Measurements from ENCODE around the gene PRAMEF5.
"Not testable (repeated sequence)": the region's sequence is repeated elsewhere in the genome, so short reads cannot be mapped to it uniquely, and the experiment has no call there.

Gene PRAMEF5

DNA sequence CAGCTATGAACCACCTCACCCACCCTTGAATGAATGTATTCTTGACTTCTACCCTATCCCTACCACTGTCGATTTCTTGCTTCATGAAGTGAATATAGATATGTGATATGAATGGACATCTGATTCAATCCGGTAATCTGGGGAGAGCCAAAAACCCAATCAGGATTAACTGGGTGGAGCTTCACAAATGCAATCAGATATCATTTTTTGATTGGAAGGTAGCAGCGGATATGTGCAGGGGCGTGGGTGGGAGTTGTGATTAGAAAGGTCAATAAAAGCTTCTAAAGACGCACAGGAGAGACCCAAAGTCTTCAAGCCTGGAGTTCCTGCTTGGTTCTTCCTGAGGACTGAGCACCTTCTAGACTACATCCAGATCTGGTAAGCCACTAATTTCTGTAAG lies at the start of gene PRAMEF5:
Gene PRAMEF5, plus strand, starts transcription at position 301 of the 400 bp plus-strand sequence. CDS start 5,071 bp downstream, outside the sequence.
- DNase-seq (ENCODE audit: low spot score): not testable (repeated sequence)

DNA sequence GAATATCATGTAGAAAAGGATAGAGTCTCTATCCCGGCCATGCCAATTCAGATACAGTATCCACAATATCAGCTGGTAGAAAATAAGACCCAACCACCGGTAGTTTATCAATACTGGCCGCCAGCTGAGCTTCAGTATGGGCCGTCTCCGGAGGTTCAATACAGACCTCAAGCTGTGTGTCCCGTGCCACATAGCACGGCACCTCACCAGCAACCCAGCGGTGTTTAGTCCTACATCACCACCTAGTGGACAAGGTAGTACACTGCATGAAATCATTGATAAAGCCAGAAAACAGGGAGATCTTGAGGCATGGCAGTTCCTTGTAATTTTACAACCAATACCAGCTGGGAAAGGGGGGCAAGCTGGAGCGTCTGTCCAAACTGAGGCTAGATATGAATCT lies 45.3 kb upstream of the PRAMEF5 start:
- DNase-seq (ENCODE audit: low spot score): not testable (repeated sequence)

DNA sequence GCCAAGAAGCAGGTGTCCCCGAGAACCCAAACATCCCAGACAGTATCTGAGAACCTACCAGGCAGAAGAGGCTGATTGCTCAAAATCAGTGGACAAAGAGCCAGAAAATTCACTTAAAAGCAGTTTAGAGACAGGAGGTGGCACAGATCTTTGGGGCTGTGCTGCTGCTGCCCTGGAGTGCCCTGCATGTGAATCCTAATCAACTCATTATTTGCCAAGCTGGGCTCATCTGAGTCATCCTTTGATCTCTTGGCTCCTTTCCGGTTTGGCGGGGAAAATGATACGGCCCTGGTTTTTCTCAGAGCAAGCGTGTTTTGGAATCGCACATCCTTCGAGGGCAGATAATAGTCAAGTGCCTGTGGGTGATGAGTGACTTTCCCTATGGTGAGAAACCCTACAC lies 37.4 kb upstream of the PRAMEF5 start:
- DNase-seq (ENCODE audit: low spot score): not testable (repeated sequence)

DNA sequence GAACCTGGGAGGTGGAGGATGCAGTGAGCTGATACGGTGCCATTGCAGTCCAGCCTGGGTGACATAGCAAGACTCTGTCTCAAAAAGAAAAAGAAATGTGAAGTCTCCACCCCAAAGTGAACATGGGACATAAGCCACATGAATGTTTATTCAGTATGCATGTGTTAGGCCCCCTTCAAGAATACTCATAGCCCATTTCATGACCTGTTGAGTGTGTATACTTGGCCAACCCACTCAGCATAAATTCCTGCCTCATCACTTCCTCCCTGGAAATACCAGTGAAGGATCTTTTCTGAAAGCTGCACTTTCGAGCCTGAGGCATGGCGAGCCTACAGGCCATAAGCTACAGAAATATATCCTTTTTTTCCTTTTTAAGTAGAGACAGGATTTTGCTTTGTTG lies 34.8 kb upstream of the PRAMEF5 start:
- DNase-seq (ENCODE audit: low spot score): not testable (repeated sequence)

DNA sequence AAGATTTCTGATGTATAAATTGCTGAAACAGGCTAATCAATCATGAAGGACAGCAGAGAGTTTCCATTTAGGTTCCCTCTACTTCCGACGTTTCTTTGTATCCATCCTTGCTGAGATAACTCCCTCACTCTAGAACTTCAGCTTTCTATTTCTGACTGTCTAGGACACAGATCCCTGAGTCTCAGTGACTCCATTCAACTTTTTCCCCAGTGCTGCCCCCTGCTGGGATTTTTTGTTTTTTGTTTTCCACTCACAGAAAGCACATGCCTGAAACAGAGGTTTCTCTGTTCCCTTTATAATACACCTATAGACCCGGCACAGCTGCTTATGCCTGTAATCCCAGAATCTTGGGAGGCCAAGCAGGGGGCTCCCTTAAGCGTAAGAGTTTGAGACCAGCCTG lies 31.2 kb upstream of the PRAMEF5 start:
- DNase-seq (ENCODE audit: low spot score): not testable (repeated sequence)

DNA sequence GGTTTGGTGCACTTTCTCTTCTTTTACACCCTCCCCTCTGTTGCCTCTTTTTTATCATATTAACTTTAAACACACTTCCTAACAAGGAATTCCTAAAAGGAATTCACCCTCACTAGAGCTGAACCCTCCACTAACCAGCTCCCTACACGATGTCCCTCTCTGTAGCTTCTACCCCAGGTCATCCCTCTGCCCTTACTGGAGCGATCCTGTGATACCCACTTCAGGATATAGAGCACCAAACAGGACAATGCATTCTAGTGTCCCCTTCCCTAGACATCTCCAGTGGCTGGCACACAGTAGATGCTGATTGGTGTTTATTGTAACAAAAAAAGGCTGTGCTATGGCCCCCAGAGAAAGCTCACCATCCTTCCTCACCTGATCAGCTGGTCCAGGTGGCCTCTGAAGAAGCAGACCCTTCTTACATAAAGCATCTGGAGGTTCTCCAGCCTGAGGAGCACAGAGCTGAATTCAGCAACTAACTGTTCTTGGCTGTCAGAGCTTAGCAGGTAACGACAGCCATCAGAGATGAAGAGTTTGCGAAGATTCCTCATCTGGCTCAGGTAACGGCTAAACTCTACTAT lies 29.4 kb upstream of the PRAMEF5 start:
- DNase-seq (ENCODE audit: low spot score): no peak

DNA sequence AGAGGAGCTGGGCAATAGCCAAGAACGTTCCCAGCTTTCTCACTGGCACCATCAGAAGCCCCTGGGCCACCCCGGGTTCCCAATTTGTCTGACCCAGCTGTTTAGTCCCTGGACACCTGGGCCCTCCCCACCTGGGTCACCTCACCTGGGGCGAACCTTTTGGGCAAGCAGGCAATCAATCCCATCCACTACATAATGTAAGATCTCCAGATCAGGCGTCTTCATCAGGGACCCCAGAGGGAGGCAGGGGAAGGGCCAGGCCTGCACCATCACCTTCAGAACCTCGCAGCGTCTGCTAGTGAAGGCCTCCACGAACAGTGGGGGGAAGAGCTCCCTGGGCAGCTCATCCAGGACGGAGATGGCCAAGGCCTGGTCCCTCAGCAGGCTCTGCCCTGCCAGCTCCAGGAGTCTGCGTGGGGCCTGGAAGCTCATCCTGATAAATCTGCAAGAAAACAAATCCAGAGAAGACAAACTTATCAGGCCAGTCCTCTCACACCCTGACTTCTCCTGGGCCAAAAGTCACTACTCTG lies 28.3 kb upstream of the PRAMEF5 start, which contains the start of gene PRAMEF18:
Gene PRAMEF18, minus strand, starts transcription at position 480 of the 530 bp plus-strand sequence. Its CDS starts 48 bp downstream, at position 432.
- not testable (repeated sequence) for DNase-seq (ENCODE audit: low spot score)

DNA sequence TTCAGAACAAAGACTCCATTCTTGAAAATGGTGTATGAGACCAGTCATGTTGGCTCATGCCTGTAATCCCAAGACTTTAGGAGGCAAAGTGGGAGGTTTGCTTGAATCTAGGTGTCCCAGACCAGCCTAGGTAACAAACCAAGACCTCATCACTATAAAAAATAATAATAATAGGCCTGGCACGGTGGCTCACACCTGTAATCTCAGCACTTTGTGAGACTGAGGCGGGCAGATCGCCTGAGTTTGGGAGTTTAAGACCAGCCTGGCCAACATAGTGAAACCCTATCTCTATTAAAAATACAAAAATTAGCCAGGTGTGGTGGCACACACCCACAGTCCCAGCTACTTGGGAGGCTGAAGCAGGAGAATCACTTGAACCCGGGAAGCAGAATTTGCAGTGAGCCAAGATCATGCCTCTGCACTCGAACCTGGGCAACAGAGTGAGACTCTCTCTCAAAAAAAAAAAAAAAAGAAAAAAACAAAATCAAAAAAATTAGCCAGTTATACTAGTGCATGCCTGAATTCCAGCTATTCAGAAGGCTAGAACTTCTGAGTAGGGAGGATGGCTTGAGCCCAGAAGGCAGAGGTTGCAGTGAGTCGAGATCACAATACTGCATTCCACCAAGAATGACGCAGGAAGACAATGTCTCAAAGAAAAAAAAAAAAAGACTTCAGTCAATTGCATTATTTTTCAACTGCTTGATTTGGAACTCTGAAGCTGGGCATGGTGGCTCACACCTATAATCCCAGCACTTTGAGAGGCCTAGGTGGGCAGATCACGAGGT lies 26.5 kb upstream of the PRAMEF5 start:
- not testable (repeated sequence) for DNase-seq (ENCODE audit: low spot score)

DNA sequence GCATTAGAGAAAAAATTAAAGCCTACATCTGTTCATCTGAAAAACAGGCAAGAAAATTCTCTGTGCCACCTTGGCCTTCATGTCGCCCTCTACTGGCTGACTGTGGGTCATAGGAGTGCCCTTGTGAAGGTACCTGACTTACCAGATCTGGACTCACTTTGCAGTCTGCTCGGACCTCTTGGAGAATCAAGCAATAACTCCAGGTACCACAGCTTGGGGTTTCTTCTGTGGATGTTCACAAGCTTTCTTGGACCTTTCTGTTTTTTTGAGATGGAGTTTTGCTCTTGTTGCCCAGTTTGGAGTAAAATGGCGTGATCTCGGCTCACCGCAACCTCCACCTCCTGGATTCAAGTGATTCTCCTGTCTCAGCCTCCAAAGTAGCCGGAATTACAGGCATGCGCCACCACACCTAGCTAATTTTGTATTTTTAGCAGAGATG lies 25.6 kb upstream of the PRAMEF5 start:
- DNase-seq (ENCODE audit: low spot score): no peak

DNA sequence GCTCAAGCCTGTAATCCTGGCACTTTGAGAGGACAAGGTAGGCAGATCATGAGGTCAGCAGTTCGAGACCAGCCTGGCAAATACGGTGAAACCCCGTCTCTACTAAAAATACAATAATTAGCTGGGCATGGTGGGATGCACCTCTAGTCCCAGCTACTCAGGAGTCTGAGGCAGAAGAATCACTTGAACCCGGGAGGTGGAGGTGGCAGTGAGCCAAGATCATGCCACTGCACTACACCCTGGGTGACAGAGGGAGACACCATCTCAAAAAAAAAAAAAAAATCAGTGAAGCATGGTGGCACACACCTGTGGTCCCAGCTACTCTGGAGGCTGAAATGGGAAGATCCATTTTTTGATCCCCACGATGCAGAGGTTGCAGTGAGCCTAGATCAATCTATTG lies 23.9 kb upstream of the PRAMEF5 start:
- DNase-seq (ENCODE audit: low spot score): not testable (repeated sequence)

DNA sequence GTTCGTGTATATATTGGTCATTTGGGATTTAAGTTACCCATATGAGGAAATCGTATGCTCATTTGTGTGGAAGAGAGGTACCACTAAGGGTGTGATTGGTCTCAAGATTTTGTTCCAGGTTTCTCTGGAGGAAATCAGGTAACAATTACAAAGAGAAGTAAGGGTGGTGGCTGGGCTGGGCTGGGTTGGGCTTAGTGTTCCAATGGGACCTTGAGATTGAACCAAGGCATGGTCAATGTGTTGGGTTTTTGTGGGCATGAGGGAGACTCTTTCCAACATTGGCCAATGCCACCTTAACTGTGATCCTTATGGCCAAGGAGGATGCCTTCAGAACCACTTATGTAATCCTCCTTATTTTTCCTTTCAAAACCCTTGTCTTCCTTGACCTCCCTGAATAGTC lies 23.4 kb upstream of the PRAMEF5 start:
- not testable (repeated sequence) for DNase-seq (ENCODE audit: low spot score)

DNA sequence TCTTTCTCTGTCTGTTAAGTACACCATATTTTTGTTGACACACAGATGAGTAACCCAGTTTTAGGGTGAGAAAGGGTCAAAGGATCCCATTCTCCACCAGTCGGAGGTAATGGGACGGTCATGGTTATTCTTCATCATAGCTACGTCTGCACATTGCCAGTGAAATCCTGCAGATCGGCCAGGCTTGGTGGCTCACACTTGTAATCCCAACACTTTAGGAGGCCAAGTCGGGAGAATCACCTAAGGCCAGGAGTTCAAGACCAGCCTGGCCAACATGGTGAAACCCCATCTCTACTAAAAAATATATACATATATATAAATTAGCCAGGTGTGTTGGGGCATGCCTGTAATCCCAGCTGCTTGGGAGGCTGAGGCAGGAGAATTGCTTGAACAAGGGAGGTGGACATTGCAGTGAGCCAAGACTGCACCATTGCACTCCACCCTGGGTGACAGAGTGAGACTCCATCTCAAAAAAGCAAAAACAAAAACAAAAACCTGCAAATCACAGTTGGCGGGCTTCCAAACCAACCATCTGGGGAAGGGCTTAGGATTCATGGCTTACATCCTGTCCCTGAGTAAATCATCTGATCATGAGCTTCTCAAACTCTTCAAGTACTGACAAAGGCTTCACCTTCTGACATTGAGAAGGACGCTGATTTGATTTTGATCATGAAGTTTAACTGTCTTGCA lies 22.8 kb upstream of the PRAMEF5 start:
- not testable (repeated sequence) for DNase-seq (ENCODE audit: low spot score)

DNA sequence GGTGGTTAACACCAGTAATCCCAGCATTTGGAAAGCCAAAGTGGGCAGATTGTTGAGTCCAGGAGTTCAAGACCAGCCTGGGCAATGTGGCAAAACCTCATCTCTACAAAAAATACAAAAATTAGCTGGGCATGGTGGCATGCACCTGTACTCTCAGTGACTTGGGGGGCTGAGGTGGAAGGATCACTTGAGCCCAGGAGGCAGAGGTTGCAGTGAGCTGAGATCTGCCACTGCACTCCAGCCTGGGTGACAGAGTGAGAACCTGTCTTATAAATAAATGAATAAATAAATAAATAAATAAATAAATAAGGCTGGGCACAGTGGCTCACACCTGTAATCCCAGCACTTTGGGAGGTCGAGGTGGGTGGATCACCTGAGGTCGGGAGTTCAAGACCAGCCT lies 21.9 kb upstream of the PRAMEF5 start:
- not testable (repeated sequence) for DNase-seq (ENCODE audit: low spot score)

DNA sequence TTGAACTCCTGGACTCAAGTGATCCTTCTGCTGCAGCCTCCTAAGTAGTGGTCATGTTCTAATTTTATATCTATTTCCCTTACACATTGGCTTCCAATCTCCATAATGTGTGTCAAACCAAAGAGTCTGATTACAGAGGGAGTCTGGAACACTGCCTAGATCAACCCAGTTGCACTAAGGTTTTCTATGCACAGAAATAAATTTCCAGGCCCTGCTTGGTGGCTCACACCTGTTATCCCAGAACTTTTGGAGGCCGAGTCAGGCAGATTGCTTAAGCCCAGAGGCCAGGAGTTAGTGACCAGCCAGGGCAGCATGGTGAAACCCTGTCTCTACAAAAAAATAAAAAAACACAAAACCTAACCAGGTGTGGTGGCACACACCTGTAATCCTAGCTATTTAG lies 19.9 kb upstream of the PRAMEF5 start:
- not testable (repeated sequence) for DNase-seq (ENCODE audit: low spot score)

DNA sequence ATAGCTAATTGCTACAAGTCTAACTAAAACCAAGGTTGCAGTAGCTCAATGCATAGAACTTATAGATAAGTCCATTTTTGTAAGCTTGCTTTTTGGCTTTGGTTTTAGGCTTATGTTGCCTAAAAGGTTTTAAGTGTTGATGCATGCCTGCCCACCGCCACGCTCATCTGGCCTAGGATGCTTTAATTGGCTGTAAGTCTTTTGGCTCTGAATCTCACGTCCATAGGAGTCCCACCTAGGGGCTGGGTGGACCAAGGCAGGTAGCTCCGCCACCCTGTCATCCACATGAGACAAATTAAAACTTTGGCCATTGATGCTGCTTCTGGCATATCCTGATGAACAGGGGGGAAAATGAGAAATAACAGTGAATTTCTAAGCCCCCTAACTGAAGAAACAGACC lies 16.4 kb upstream of the PRAMEF5 start:
- not testable (repeated sequence) for DNase-seq (ENCODE audit: low spot score)

DNA sequence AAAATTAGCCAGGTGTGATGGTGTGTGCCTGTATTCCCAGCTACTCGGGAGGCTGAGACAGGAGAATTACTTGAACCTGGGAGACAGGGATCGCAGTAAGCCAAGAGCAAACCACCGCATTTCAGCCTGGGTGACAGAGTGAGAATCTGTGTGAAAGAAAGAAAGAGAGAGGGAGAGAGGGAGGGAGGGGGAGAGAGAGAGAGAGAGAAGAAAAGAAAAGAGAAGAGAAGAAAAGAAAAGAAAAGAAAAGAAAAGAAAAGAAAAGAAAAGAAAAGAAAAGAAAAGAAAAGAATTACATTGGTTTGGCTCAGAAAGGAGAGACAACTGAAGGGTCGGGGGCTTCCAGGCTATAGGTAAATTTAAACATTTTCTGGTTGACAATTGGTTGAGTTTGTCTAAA lies 14.4 kb upstream of the PRAMEF5 start:
- not testable (repeated sequence) for DNase-seq (ENCODE audit: low spot score)

DNA sequence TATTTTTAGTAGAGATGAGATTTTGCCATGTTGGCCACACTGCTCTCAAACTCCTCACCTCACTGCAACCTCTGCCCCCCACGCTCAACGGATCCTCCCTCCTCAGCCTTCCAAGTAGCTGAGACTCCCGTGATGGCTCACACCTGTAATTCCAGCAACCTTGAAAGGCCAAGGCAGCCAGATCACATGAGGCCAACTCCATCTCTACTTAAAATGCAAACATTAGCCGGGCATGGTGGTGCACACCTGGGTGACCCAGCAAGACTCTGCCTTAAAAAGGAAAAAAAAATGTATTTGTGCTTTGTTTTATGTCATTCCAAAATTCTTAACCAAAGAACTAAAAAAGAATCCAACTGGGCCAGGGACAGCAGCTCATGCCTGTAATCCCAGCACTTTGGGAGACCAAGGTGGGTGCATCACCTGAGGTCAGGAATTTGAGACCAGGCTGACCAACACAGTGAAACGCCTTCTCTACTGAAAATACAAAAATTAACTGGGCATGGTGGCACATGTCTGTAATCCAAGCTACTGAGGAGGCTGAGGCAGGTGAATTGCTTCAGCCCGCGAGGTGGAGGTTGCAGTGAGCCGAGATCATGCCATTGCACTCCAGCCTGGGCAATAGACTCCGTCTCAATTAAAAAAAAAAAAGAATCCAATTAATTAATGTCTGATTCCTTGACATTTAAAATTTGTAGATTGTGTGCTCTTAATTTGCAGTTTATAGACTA lies 10.3 kb upstream of the PRAMEF5 start:
- DNase-seq (ENCODE audit: low spot score): not testable (repeated sequence)

DNA sequence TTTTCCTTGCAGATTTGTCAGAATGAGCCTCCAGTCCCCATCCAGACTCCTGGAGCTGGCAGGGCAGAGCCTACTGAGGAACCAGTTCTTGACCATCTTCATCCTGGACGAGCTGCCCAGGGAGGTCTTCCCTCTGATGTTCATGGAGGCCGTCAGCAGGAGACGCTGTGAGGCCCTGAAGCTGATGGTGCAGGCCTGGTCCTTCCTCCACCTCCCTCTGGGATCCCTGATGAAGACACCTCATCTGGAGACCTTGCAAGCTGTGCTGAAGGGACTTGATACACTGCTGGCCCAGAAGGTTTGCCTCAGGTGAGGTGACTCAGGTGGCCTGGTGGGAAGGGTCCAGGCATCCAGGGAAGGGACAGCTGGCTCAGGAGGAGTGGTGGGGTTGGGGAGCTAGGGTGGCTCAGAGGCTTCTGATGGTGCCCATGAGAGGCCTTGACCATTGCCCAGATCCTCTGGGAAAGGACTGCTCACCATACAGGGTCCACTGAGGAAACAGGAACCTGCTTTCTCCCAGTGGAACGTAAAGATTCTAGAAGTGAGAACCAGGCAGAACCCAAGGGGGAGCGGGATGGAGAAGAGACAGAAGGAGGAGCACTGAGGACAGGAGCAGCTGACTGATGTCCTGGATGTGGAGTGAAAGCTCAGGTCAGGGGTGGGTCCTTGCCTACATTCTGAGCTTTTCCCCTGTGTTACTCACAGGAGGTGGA lies 8.0 kb upstream of the PRAMEF5 start:
- not testable (repeated sequence) for DNase-seq (ENCODE audit: low spot score)

DNA sequence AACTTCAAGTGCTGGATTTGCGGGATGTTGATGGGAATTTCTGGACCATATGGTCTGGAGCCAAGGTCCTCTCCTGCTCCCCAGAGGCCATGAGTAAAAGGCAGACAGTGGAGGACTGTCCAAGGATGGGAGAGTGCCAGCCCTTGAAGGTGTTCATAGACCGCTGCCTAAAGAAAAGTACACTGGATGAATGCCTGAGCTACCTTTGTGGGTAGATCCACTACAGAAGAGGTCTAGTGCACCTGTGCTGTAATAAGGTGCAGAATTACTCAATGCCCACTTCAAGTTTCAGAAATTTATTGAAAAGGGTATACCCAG lies 7.5 kb upstream of the PRAMEF5 start:
- not testable (repeated sequence) for DNase-seq (ENCODE audit: low spot score)

DNA sequence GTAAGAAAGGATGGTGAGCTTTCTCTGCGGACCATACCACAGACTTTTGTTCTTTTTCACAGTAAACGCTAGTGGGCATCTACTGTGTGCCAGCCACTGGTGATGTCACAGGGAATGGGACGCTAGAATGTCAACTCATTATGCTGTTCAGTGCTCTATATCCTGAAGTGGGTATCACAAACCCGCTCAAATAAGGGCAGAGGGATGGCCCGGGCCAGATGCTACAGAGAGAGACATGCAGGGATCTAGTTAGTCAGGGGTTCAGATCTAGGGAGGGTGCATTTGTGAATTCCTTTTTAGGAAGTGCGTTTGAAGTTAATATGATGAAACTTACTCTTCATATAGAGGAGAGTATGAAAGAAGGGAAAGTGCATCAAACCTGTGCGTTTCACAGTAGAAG lies 6.9 kb upstream of the PRAMEF5 start:
- not testable (repeated sequence) for DNase-seq (ENCODE audit: low spot score)

DNA sequence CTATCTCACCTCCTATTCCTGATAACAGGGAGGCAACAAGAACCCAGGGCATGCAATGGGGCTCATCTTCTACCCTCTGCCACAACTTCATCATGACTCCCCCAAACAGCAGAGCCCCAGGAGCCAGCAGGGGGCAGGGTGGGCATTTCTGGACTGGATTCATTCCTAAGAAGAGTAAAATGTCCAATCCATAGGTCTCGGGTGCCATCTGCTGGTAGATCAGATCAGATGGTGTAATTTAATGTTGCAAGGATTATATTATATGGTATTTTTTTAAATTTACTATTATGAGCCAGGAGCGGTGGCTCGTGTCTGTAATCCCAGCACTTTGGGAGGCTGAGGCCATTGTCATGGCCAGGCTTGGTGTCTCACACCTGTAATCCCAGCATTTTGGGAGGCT lies 11.1 kb downstream of the PRAMEF5 start:
- DNase-seq (ENCODE audit: low spot score): not testable (repeated sequence)

Data from RKO (cell line).